ENCODE results near the gene NAA38. TPM values are rescaled to one million over a fixed set of nuclear protein-coding genes. Genes with fewer than 3 reads are reported as not detected.
A peak's percentile ranks its signal among the peaks of the same experiment; 100 is the strongest.

The NAA38 gene
- total RNA-seq, 6 donors from 2014 or later = 50.0 to 111 (median 75.5) TPM

- peak overlapping the region; percentile 93 to 100 (median 99) for H3K27ac ChIP-seq
- 1 to 3% methylated on average over 13 to 19 of the region's 19 CpGs for WGBS, 2 donors
- no peaks in the 10 kb centered on the region for H3K27me3 ChIP-seq
- peak; percentile 37 to 64 for ATAC-seq (ENCODE audit: low FRiP score in 2 of 2)
- DNase-seq = peak in 1 of 2 donors; percentile 96
- H3K4me3 ChIP-seq = peak overlapping the region; percentile 48 to 86 (median 62)
- TF ChIP-seq CTCF (IDR thresholded peaks at IDR 0.05) = no peak
- TF ChIP-seq EP300 (IDR thresholded peaks at IDR 0.05) = peak in 3 of 4 donors; percentile 64 to 98 (median 83)
- peak in 1 of 4 donors; percentile 24 for TF ChIP-seq POLR2A (IDR thresholded peaks at IDR 0.05)
- TF ChIP-seq POLR2AphosphoS5 (IDR thresholded peaks at IDR 0.05) = peak; percentile 93 to 97
- H3K9me3 ChIP-seq = no peaks in the 10 kb centered on the region
- H3K36me3 ChIP-seq = peaks cover 0 to 3% (median 0%) of the 10 kb centered on the region in 4 donors
- H3K4me1 ChIP-seq = peaks cover 45 to 64% (median 55%) of the 10 kb centered on the region in 4 donors
These were observed 20.6 kb downstream of the NAA38 start for GRCh38 chr17:7836596-7837407.

- Histone ChIP-seq H3K4me3 (peak overlapping the region; percentile 48 to 86 (median 62)), H3K27me3 (no peaks in the 10 kb centered on the region), H3K36me3 (peaks cover 0 to 3% (median 0%) of the 10 kb centered on the region in 4 donors), H3K4me1 (peaks cover 41 to 58% (median 50%) of the 10 kb centered on the region in 4 donors), H3K27ac (peak overlapping the region; percentile 93 to 100 (median 99)), H3K9me3 (no peaks in the 10 kb centered on the region)
- WGBS, 2 donors = 0 to 1% methylated on average over 20 to 36 of the region's 61 CpGs
- DNase-seq = peak; percentile 82 to 92
- TF ChIP-seq EP300 (IDR thresholded peaks at IDR 0.05) (no peak), CTCF (IDR thresholded peaks at IDR 0.05) (peak in 2 of 6 experiments; percentile 7 to 29), POLR2AphosphoS5 (IDR thresholded peaks at IDR 0.05) (peak in 1 of 2 donors; percentile 83), POLR2A (IDR thresholded peaks at IDR 0.05) (peak in 3 of 4 donors; percentile 27 to 67 (median 39))
- ATAC-seq (ENCODE audit: low FRiP score in 2 of 2) = peak; percentile 17 to 58
These were observed 21.4 kb downstream of the NAA38 start for GRCh38 chr17:7835814-7836595.

- Histone ChIP-seq H3K9me3 (no peaks in the 10 kb centered on the region), H3K4me3 (peak overlapping the region; percentile 48 to 86 (median 62)), H3K27me3 (no peaks in the 10 kb centered on the region), H3K36me3 (peaks cover 0 to 3% (median 0%) of the 10 kb centered on the region in 4 donors), H3K27ac (peak overlapping the region; percentile 93 to 100 (median 99)), H3K4me1 (peaks cover 33 to 50% (median 45%) of the 10 kb centered on the region in 4 donors)
- peak; percentile 83 to 86 for ATAC-seq (ENCODE audit: low FRiP score in 2 of 2)
- DNase-seq = peak; percentile 97 to 98
- TF ChIP-seq EP300 (IDR thresholded peaks at IDR 0.05) = peak in 2 of 4 donors; percentile 36 to 78
- TF ChIP-seq POLR2A (IDR thresholded peaks at IDR 0.05) = peak in 3 of 4 donors; percentile 59 to 82 (median 81)
- peak; percentile 61 to 92 (median 85) for TF ChIP-seq CTCF (IDR thresholded peaks at IDR 0.05)
- TF ChIP-seq POLR2AphosphoS5 (IDR thresholded peaks at IDR 0.05) = peak; percentile 80 to 90
- 0 to 2% methylated on average over 36 to 38 of the region's 69 CpGs for WGBS, 2 donors
These were observed 22.2 kb downstream of the NAA38 start for GRCh38 chr17:7834957-7835813.

- ATAC-seq (ENCODE audit: low FRiP score in 2 of 2) (peak; percentile 49 to 75), DNase-seq (peak; percentile 89 to 96)
- Histone ChIP-seq H3K27me3 (no peaks in the 10 kb centered on the region), H3K4me3 (peak overlapping the region; percentile 26 to 86 (median 62)), H3K9me3 (no peaks in the 10 kb centered on the region), H3K36me3 (no peaks in the 10 kb centered on the region), H3K4me1 (peaks cover 27 to 45% (median 41%) of the 10 kb centered on the region in 4 donors), H3K27ac (peak overlapping the region; percentile 93 to 100 (median 99))
- TF ChIP-seq CTCF (IDR thresholded peaks at IDR 0.05) (no peak), EP300 (IDR thresholded peaks at IDR 0.05) (peak in 1 of 4 donors; percentile 50), POLR2AphosphoS5 (IDR thresholded peaks at IDR 0.05) (peak; percentile 1 to 71)
- 0% methylated on average over 8 to 19 of the region's 20 CpGs for WGBS, 2 donors
These were observed 22.8 kb downstream of the NAA38 start for GRCh38 chr17:7834542-7834956.

Data from upper lobe of left lung (tissue), 6 donors.